HG02943 (cell line): ENCODE data around the gene PRRC2C.
A peak's percentile ranks its signal among the peaks of the same experiment; 100 is the strongest.
"Not testable (repeated sequence)": the region's sequence is repeated elsewhere in the genome, so short reads cannot be mapped to it uniquely, and the experiment has no call there.

ENCODE experiments used
- ATAC-seq: cut with Tn5 transposase; IDR thresholded peaks from one replicate; pipeline ENCODE4 v1.9.1; 2021; ENCODE audit warnings: mild to moderate bottlenecking, low read depth, moderate library complexity; ENCODE audit not compliant: unreplicated experiment

PRRC2C gene

GRCh38 chr1:171485375-171486047, at the start of gene PRRC2C:
PRRC2C (plus strand) TSS chr1:171485530; CDS start chr1:171512089, 26,559 bp downstream.
- peak; percentile 98 for ATAC-seq

GRCh38 chr1:171438441-171438840, 46.9 kb upstream of the PRRC2C start:
- ATAC-seq = no peak

- not testable (repeated sequence) for ATAC-seq
Observed at GRCh38 chr1:171440201-171440600, 45.1 kb upstream of the PRRC2C start.

- ATAC-seq = not testable (repeated sequence)
Observed at GRCh38 chr1:171441278-171441895, 43.9 kb upstream of the PRRC2C start.

GRCh38 chr1:171446386-171446785, 38.9 kb upstream of the PRRC2C start:
- ATAC-seq = no peak

- no peak for ATAC-seq
Observed at GRCh38 chr1:171455967-171456366, 29.4 kb upstream of the PRRC2C start.

GRCh38 chr1:171457412-171457811, 27.9 kb upstream of the PRRC2C start:
- ATAC-seq = no peak

- ATAC-seq = no peak
Observed at GRCh38 chr1:171460018-171460620, 25.2 kb upstream of the PRRC2C start.

- no peak for ATAC-seq
Observed at GRCh38 chr1:171467626-171468025, 17.7 kb upstream of the PRRC2C start.

- ATAC-seq = no peak
Observed at GRCh38 chr1:171468120-171468750, 17.1 kb upstream of the PRRC2C start.

GRCh38 chr1:171470726-171471125, 14.6 kb upstream of the PRRC2C start:
- ATAC-seq = no peak

GRCh38 chr1:171472183-171472647, 13.1 kb upstream of the PRRC2C start:
- ATAC-seq = peak; percentile 67

GRCh38 chr1:171476829-171477228, 8.5 kb upstream of the PRRC2C start:
- no peak for ATAC-seq

GRCh38 chr1:171477804-171478203, 7.5 kb upstream of the PRRC2C start:
- no peak for ATAC-seq

GRCh38 chr1:171480035-171480434, 5.3 kb upstream of the PRRC2C start:
- no peak for ATAC-seq

GRCh38 chr1:171484760-171485374, 463 bp upstream of the PRRC2C start:
- peak; percentile 54 for ATAC-seq

GRCh38 chr1:171486048-171486519, 754 bp downstream of the PRRC2C start:
- ATAC-seq = peak; percentile 31

GRCh38 chr1:171487038-171487437, 1.7 kb downstream of the PRRC2C start:
- no peak for ATAC-seq

GRCh38 chr1:171488190-171488929, 3.0 kb downstream of the PRRC2C start:
- ATAC-seq = no peak

GRCh38 chr1:171494076-171494475, 8.7 kb downstream of the PRRC2C start:
- ATAC-seq = no peak
